ENCODE data around the gene LEFTY2. TPM values are rescaled to one million over a fixed set of nuclear protein-coding genes. Genes with fewer than 3 reads are reported as not detected.

The LEFTY2 gene
- total and polyA plus RNA-seq, 10 of the 15 experiments (the other 5 are each of a cell fraction or from before 2014, with no cell fraction given), result not detected

DNA sequence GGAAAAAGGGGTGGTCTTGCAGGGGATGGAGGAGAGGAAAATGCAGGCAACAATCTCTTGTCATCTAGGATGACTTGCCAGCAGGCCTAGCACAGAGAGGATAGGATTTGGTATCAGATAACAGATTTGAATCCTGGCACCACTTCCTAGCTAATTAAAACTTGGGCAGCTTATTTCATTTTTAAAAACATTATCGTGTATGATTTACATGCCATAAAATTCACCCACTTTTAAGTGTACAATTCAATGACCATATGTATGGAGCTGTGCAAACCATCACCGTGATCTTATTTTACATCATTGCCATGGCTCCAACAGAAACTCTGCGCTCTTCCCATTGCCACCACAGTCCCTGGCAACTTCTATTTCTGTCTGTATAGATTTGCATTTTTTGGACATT is 23.9 kb downstream of the LEFTY2 start:
- Histone ChIP-seq H3K4me3 (no peak overlapping the region), H3K79me2 (ENCODE audit: control insufficient read depth, insufficient read depth, low read length) (no peaks in the 10 kb centered on the region), H3K27ac (ENCODE audit: control insufficient read depth, insufficient read depth) (no peak overlapping the region), H3K9ac (ENCODE audit: control insufficient read depth, insufficient read depth, low read length) (no peak overlapping the region), H3K36me3 (ENCODE audit: control insufficient read depth in 2 of 2, insufficient read depth in 2 of 2, low read length in 1 of 2) (peaks cover 3 to 10% of the 10 kb centered on the region in 2 experiments), H4K20me1 (ENCODE audit: control insufficient read depth, insufficient read depth) (no peaks in the 10 kb centered on the region), H3K4me2 (ENCODE audit: control insufficient read depth, insufficient read depth) (no peak overlapping the region), H3K9me3 (replicated peaks; ENCODE audit: control insufficient read depth, insufficient read depth, low read length) (no peaks in the 10 kb centered on the region), H3K4me1 (ENCODE audit: control insufficient read depth, insufficient read depth, low read length) (peaks cover 4% of the 10 kb centered on the region), H2AFZ (ENCODE audit: control insufficient read depth, low read depth, low read length) (no peak overlapping the region), H3K27me3 (replicated peaks in 1 of 2; ENCODE audit: control insufficient read depth in 2 of 2, insufficient read depth in 2 of 2, low read length in 1 of 2) (no peaks in the 10 kb centered on the region)
- SMC1A ChIA-PET (ENCODE audit: uncharacterized antibody, unreplicated experiment), result no interaction called here
- in situ Hi-C loops (cut with MboI) (no loop called here), intact Hi-C loops (cut with micrococcal nuclease; ENCODE audit: unreplicated experiment) (no loop called here)
- WGBS (ENCODE audit: insufficient coverage, insufficient replicate concordance, low lambda C conversion rate, missing lambda C conversion rate), result 100% methylated on average over 3 of the region's 3 CpGs
- FAIRE-seq (no peak), ATAC-seq (no peak), DNase-seq (ENCODE audit: low read depth, low spot score) (no peak)
- POLR2A ChIA-PET, result no interaction called here
- TF ChIP-seq EZH2 (IDR thresholded peaks at IDR 0.05; ENCODE audit: borderline replicate concordance, control insufficient read depth, low read depth, low read length), result no peak
- TF ChIP-seq SMARCA5 (IDR thresholded peaks at IDR 0.05), result no peak
- TF ChIP-seq CREM (IDR thresholded peaks at IDR 0.05; ENCODE audit: low read depth), result no peak
- TF ChIP-seq BCL11A (IDR thresholded peaks at IDR 0.05; ENCODE audit: low read depth, low read length), result no peak
- TF ChIP-seq ESRRA (IDR thresholded peaks at IDR 0.05; ENCODE audit: low read length), result no peak
- no peak for TF ChIP-seq SMC3 (IDR thresholded peaks at IDR 0.05; ENCODE audit: borderline replicate concordance, low read length)
- TF ChIP-seq RUNX3 (IDR thresholded peaks at IDR 0.05; ENCODE audit: low read length), result no peak
- no peak for TF ChIP-seq RCOR1 (conservative IDR thresholded peaks at IDR 0.05; ENCODE audit: low read depth, low read length)
- no peak for TF ChIP-seq ZNF217 (IDR thresholded peaks at IDR 0.05)
- TF ChIP-seq BHLHE40 (IDR thresholded peaks at IDR 0.05; ENCODE audit: borderline replicate concordance in 1 of 2, low read depth in 2 of 2, low read length in 1 of 2), result no peak
- TF ChIP-seq ZNF24 (IDR thresholded peaks at IDR 0.05), result no peak
- RAD21 ChIA-PET (ENCODE audit: unreplicated experiment), result no interaction called here
- BruUV-seq (replicated peaks), result no TSS peak
- CTCF ChIA-PET, result no interaction called here
